SW 1271 (cell line): ENCODE data around the gene SYNPO2.
"Not testable (repeated sequence)": the region's sequence is repeated elsewhere in the genome, so short reads cannot be mapped to it uniquely, and the experiment has no call there.

Source experiments
- DNase-seq, 2 experiments: peaks; one replicate each; lab custom pipeline; 2025; lab: John Stamatoyannopoulos, UW

The SYNPO2 gene

GRCh38 chr4:118975449-118976192 lies 87.0 kb downstream of the SYNPO2 start:
- DNase-seq, result no peak

- not testable (repeated sequence) for DNase-seq
Measured at GRCh38 chr4:118976193-118976560, 87.5 kb downstream of the SYNPO2 start.

- not testable (repeated sequence) for DNase-seq
Measured at GRCh38 chr4:118977100-118977499, 88.4 kb downstream of the SYNPO2 start.

- no peak for DNase-seq
Measured at GRCh38 chr4:118979712-118980111, 91.1 kb downstream of the SYNPO2 start.

GRCh38 chr4:118981171-118981838 lies 92.7 kb downstream of the SYNPO2 start:
- DNase-seq, result no peak

GRCh38 chr4:118981839-118982381 lies 93.3 kb downstream of the SYNPO2 start:
- DNase-seq, result peak; percentile 8 to 52

GRCh38 chr4:118983293-118983692 lies 94.6 kb downstream of the SYNPO2 start:
- no peak for DNase-seq

GRCh38 chr4:118983831-118984230 lies 95.2 kb downstream of the SYNPO2 start:
- DNase-seq, result no peak

- no peak for DNase-seq
Measured at GRCh38 chr4:118985170-118986000, 96.7 kb downstream of the SYNPO2 start.

GRCh38 chr4:118987959-118988634 lies 99.4 kb downstream of the SYNPO2 start:
- DNase-seq, result no peak

GRCh38 chr4:118988635-118988972 lies 100.0 kb downstream of the SYNPO2 start:
- DNase-seq, result no peak

- DNase-seq, result no peak
Measured at GRCh38 chr4:118989098-118990080, 100.7 kb downstream of the SYNPO2 start.

- no peak for DNase-seq
Measured at GRCh38 chr4:118991686-118992085, 103.0 kb downstream of the SYNPO2 start.

- DNase-seq, result no peak
Measured at GRCh38 chr4:118992149-118992548, 103.5 kb downstream of the SYNPO2 start.

GRCh38 chr4:118993333-118993732 lies 104.7 kb downstream of the SYNPO2 start:
- no peak for DNase-seq

- no peak for DNase-seq
Measured at GRCh38 chr4:118994030-118994429, 105.4 kb downstream of the SYNPO2 start.

- no peak for DNase-seq
Measured at GRCh38 chr4:118995693-118996391, 107.2 kb downstream of the SYNPO2 start.

GRCh38 chr4:118997601-118998000 lies 108.9 kb downstream of the SYNPO2 start:
- no peak for DNase-seq

GRCh38 chr4:118999919-119000318 lies 111.3 kb downstream of the SYNPO2 start:
- no peak for DNase-seq

- no peak for DNase-seq
Measured at GRCh38 chr4:119000400-119000799, 111.7 kb downstream of the SYNPO2 start.
